ENCODE results near the gene ZNF611.
"Not testable (repeated sequence)": the region's sequence is repeated elsewhere in the genome, so short reads cannot be mapped to it uniquely, and the experiment has no call there.

The ZNF611 gene

GRCh38 chr19:52724701-52725514, 9.9 kb downstream of the ZNF611 start:
- H3K4me3 ChIP-seq (ENCODE audit: low read length): no peak overlapping the region
- DNase-seq (ENCODE audit: low read depth): no peak
- TF ChIP-seq CTCF (conservative IDR thresholded peaks at IDR 0.05; ENCODE audit: low read depth, low read length): no peak

GRCh38 chr19:52723907-52724598, 10.8 kb downstream of the ZNF611 start:
- not testable (repeated sequence) for H3K4me3 ChIP-seq (ENCODE audit: low read length); DNase-seq (ENCODE audit: low read depth)

- no peak overlapping the region for H3K4me3 ChIP-seq (ENCODE audit: low read length)
- no peak for TF ChIP-seq CTCF (conservative IDR thresholded peaks at IDR 0.05; ENCODE audit: low read depth, low read length)
- no peak for DNase-seq (ENCODE audit: low read depth)
These were observed 12.5 kb downstream of the ZNF611 start for GRCh38 chr19:52722062-52723003.

- not testable (repeated sequence) for H3K4me3 ChIP-seq (ENCODE audit: low read length); DNase-seq (ENCODE audit: low read depth)
These were observed 14.3 kb downstream of the ZNF611 start for GRCh38 chr19:52720541-52720940.

- DNase-seq (ENCODE audit: low read depth): no peak
- no peak for TF ChIP-seq CTCF (conservative IDR thresholded peaks at IDR 0.05; ENCODE audit: low read depth, low read length)
These were observed 18.3 kb downstream of the ZNF611 start for GRCh38 chr19:52716522-52716921.

GRCh38 chr19:52715902-52716301, 18.9 kb downstream of the ZNF611 start:
- not testable (repeated sequence) for H3K4me3 ChIP-seq (ENCODE audit: low read length); DNase-seq (ENCODE audit: low read depth)

More at GRCh38 chr19:52716522-52716921, 18.3 kb downstream of the ZNF611 start:
- H3K4me3 ChIP-seq (ENCODE audit: low read length): no peak overlapping the region

GRCh38 chr19:52715330-52715729, 19.5 kb downstream of the ZNF611 start:
- not testable (repeated sequence) for DNase-seq (ENCODE audit: low read depth); H3K4me3 ChIP-seq (ENCODE audit: low read length)

- not testable (repeated sequence) for H3K4me3 ChIP-seq (ENCODE audit: low read length); DNase-seq (ENCODE audit: low read depth)
These were observed 21.8 kb downstream of the ZNF611 start for GRCh38 chr19:52713051-52713450.

- not testable (repeated sequence) for DNase-seq (ENCODE audit: low read depth); H3K4me3 ChIP-seq (ENCODE audit: low read length)
These were observed 23.2 kb downstream of the ZNF611 start for GRCh38 chr19:52711661-52712060.

GRCh38 chr19:52710538-52710937, 24.3 kb downstream of the ZNF611 start:
- DNase-seq (ENCODE audit: low read depth): no peak
- no peak overlapping the region for H3K4me3 ChIP-seq (ENCODE audit: low read length)
- no peak for TF ChIP-seq CTCF (conservative IDR thresholded peaks at IDR 0.05; ENCODE audit: low read depth, low read length)

GRCh38 chr19:52705615-52706014, 29.2 kb downstream of the ZNF611 start:
- DNase-seq (ENCODE audit: low read depth); H3K4me3 ChIP-seq (ENCODE audit: low read length): not testable (repeated sequence)
